GM18508 (cell line): Measurements from ENCODE around the gene GINS2.

ENCODE experiments used
- ATAC-seq: cut with Tn5 transposase; IDR thresholded peaks from one replicate; pipeline ENCODE4 v1.9.1; 2021; ENCODE audit warnings: moderate number of reproducible peaks; ENCODE audit not compliant: insufficient read depth, unreplicated experiment

The GINS2 gene

DNA sequence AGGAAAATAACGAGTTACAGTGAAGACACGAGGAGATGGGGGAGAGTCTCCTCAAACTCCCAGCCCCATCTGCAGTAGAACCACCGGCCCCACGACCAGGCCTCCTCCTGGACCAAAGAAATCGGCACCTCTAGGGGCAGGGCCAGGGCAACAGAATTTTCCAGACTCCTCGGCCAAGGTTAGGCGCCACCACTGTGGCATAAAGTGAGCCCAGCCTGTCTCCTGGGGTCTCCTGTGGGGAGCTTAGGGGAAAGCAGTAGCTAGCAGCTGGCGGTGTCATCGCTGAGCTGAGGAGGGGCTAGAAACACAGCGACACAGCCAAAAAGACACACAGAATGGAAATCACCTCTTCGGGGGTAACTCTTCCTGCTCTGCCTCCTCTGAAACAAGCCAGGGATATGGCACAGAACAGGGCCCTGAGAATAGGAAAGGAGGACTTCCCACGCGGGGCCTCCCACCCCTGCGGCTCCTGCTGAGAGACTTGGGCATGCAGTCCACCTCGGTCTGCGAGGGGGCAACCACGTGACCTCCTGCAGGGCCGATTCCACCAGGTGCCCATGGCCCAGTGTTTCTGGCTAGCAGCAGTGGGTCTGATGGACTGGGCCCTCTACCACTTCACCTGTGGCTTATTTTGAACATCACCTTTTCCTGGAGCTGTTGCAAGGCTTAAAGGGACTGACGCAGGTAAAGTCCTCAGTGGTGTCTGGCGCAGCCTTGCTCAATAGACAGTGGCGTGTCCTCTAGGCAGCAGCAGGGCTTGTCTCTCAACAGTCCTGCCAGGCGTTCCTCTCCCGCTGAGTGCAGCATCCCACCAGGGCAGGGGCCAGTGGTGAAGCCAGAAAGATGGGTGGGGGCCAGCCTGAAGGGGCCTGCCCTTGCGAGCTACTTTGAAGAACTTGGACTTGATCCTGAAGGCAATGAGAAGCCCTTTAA lies 6.7 kb upstream of the GINS2 start:
- ATAC-seq, result no peak

- ATAC-seq, result no peak
Observed at GRCh38 chr16:85690469-85691064, 1.8 kb upstream of the GINS2 start.

GRCh38 chr16:85689950-85690320 lies 1.2 kb upstream of the GINS2 start:
- no peak for ATAC-seq

- no peak for ATAC-seq
Observed at GRCh38 chr16:85689285-85689949, 663 bp upstream of the GINS2 start.

GRCh38 chr16:85687651-85688471 lies 893 bp downstream of the GINS2 start:
- ATAC-seq, result no peak

GRCh38 chr16:85686912-85687591 lies 1.7 kb downstream of the GINS2 start:
- ATAC-seq, result no peak

DNA sequence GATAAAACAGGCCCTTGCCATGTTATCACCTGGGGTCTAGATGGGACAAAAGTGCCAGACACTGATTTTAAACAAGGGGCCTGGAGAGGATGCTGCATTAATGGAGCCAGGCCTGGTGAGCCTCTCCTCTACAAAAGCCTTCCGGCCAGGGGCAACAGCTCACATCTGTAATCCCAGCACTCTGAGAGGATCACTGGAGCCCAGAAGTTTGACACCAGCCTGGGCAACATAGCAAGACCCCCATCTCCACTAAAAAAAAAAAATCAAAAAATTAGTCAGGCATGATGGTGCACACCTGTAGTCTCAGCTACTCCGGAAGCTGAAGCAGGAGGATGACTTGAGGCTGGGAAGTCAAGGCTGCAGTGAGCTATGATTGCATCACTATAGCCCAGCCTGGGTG lies 3.5 kb downstream of the GINS2 start:
- no peak for ATAC-seq

GRCh38 chr16:85683363-85683762 lies 5.4 kb downstream of the GINS2 start:
- ATAC-seq, result no peak

DNA sequence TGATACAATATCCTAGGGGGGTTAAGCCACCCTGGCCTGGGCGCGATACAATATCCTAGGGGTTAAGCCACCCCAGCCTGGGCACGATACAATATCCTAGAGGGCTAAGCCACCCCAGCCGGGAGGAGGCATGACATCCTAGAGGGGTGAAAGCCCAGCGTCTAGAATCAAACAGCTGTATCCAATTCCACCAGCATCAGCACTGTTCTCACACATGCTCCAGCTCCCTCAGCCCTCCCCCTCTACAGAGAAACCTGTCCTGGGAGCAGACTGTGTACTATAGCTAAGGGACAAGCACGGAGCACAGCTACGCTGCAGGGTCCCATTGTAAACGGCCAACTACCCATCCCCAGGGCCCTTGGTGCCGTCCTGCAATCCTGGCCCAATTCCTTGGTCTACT lies 6.2 kb downstream of the GINS2 start:
- no peak for ATAC-seq

GRCh38 chr16:85681255-85681654 lies 7.5 kb downstream of the GINS2 start:
- ATAC-seq, result no peak

GRCh38 chr16:85680352-85680944 lies 8.3 kb downstream of the GINS2 start:
- no peak for ATAC-seq

- ATAC-seq, result no peak
Observed at GRCh38 chr16:85679870-85680269, 8.9 kb downstream of the GINS2 start.

- ATAC-seq, result no peak
Observed at GRCh38 chr16:85678821-85679220, 9.9 kb downstream of the GINS2 start.

DNA sequence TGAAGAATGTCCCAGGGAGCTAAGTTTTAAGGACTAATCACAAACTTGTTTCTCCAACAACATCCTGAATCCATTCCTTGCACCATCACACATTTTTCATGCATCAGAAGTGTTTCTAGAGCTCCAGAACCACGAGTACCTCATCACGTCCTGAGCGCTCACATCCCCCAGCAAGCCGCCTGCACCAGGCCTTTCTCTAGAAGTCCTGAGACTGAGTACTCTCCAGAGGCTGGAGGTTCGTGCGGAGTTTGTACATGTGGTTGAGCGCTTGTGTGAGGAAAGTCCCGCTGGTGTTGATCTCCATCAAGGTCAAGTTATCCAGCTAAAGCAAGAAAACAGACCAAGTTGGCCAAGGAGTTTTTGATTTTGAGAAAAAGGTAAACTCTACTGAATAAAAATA lies 10.7 kb downstream of the GINS2 start:
- ATAC-seq, result no peak

GRCh38 chr16:85677383-85677967 lies 11.3 kb downstream of the GINS2 start:
- no peak for ATAC-seq

DNA sequence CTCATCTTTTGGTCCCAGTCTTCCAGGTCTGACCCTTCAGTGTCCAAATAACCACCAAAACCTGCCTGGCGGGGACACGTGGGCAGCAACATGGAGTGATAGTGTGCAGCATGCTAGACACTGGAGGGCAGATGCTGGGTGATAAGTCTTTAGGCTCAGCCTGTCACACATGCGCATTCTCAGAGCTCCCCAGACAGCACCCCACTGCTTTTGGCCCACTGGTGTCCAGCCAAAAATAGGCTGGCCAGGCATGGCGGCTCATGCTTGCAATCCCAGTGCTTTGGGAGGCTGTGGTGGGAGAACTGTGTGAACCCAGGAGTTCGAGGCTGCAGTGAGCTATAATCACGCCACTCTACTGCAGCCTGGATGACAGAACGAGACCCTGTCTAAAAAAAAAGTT lies 12.3 kb downstream of the GINS2 start:
- ATAC-seq, result no peak

DNA sequence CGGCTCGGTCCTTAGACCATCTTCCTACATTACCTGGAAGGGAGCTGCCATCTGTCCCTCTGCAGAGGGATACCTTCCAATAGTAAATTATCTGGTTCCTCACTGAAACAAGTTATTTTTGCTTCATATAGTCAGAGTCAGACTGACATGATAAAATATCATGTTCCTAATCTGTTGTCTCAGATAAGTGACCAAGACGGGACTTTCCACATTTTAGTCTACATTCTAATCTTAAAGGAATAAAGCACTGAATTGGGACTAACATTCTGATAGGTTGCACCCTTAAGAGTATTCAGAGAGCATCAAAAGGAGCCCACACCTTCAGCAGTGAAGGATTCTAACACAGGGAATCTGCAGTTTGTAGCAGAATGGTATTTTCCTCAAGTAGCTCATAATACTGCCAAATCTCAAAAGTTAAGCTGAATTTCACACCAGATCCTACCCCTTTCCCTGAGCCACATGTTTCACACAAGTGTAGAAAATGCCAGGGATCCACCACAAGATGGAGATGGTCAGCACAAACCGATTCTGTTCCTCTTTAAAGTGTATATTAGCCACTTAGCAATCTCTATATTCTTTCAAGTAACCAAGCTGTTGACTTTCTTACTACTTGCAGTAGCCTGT lies 13.4 kb downstream of the GINS2 start:
- ATAC-seq, result no peak

DNA sequence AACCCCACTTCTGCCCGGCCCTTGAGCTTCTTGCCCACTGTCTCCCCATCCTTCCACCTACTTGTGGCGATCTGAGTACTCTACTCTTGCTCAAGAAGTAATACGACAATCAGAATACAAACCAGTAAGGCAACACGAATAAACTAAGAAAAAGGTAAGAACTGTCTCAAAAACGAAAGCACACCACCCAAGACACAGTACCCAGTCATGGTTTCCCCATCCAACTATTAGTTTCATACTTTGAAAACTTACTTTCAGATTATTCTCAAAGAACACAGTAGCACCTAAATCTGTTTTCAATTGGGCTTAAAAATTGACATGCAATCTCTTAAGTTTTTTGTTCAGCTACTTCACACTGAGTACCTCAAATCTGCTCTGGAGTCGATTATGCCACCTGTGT lies 13.9 kb downstream of the GINS2 start:
- ATAC-seq, result no peak

DNA sequence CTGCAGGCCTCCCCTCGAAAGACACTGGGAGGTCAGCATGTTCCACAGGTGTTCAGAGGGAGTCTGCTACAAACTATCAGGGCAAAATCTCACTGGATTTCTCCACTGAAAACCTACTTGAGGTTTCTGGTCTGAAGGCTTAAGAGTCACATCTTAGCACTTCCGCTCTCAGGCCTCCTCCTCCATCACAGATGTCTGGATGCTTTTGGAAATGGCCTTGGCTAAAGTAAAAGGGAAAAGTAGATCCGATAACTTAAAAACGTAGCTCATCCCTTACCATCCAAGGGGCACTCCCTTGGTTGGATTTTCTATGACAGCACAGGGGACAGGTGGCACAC lies 14.4 kb downstream of the GINS2 start:
- ATAC-seq, result no peak
